HG03066 (cell line): ENCODE results near the gene GRAMD1A.
"Not testable (repeated sequence)": the region's sequence is repeated elsewhere in the genome, so short reads cannot be mapped to it uniquely, and the experiment has no call there.

ENCODE experiments used
- ATAC-seq: cut with Tn5 transposase; IDR thresholded peaks from one replicate; pipeline ENCODE4 v1.9.1; 2021; ENCODE audit warnings: low read depth; ENCODE audit not compliant: unreplicated experiment

Gene GRAMD1A

GRCh38 chr19:34975056-34975455, 25.1 kb upstream of the GRAMD1A start:
- ATAC-seq = no peak

GRCh38 chr19:34976611-34977010, 23.5 kb upstream of the GRAMD1A start:
- no peak for ATAC-seq

DNA sequence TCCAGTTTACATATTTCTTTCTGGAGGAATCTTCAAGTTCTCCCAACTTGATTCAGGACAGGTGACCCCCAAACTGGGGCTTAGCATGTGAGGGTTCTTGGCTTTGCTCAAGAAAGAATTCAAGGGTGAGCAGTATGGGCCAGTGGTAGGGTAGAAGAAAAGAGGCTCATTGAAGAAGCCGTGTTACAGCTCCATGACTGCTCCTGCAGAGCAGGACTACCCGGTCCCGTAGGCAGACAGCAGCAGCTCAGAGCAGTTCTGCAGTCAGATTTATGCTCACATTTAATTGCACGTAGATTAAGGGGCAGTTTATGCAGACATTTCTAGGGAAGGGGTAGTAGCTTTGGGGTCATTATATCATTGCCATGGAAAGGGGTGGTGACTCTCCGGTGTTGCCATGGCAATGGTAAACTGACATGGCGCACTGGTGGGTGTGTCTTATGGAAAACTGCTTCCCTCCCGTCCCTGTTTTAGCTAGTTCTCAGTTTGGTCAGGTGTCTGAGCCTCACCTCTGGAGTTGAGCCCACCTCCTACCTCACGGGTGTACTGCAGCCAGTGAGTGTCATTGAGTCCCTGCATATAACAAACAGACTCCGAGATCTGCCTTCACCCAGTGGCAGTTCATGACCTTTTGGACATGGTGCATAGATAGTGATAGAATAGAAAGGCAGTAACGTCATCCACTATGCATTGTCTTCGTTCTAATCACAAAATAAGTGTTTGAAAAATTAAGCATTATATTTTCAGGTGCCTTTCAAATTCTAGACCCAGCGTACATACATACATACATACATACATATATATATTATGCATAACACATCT, 20.1 kb upstream of the GRAMD1A start:
- no peak for ATAC-seq

- ATAC-seq = no peak
Measured at GRCh38 chr19:34982275-34982674, 17.8 kb upstream of the GRAMD1A start.

GRCh38 chr19:34983786-34984185, 16.3 kb upstream of the GRAMD1A start:
- no peak for ATAC-seq

DNA sequence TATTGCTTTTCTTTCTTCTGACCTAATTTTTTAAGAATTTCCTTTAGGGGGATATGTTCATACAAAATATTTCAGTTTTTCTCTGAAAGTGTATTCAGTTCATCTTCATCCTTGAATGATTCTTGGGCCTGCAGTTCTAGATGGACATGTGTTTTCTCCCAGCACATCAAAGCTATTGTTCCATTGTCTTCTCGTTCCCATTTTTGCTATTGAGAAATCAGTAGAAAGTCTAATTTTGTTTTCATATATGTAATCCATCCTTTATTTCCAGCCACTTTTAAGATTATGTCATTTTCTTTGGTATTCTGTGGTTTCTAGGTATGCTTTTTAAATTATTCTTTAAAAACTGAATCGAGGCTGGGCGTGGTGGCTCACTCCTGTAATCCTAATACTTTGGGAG, 15.8 kb upstream of the GRAMD1A start:
- ATAC-seq = no peak

DNA sequence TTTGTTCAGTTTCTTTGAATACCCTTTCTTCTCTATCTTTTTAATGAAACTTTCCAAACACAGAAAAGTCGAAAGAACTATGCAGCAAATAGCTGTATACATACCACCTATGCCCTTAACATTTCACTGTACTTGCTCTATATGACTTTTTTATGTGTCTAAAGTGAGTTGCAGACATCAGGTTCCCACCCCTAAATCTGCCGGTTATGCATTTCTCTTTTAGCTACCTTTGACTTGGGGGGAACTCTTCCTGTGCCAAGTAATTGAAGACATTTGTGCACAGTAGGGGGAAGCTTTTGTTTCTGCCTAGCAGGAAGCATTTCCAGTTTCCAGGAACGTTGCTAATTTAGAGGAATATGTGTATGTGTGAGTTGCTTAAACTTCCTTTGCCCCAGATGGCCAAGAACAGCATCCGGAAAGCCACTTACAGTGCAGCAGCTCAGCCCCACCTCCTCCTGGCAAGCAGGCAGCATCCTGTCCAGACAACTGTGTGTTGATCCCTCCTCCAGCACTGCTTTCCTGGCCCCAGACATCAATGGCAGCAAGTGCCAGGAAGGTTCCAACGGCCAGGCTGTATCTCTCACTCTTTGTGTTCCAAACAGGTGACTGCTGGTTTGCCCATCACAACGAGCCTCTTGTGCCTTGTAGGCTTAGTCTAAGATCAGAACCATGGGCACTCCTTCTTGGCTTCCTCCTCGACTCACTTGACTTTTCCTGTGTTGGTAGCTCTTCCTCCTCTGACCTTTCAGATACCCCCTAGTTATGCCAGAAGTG, 14.7 kb upstream of the GRAMD1A start:
- ATAC-seq = no peak

- no peak for ATAC-seq
Measured at GRCh38 chr19:34988119-34988518, 12.0 kb upstream of the GRAMD1A start.

- ATAC-seq = no peak
Measured at GRCh38 chr19:34989298-34989697, 10.8 kb upstream of the GRAMD1A start.

DNA sequence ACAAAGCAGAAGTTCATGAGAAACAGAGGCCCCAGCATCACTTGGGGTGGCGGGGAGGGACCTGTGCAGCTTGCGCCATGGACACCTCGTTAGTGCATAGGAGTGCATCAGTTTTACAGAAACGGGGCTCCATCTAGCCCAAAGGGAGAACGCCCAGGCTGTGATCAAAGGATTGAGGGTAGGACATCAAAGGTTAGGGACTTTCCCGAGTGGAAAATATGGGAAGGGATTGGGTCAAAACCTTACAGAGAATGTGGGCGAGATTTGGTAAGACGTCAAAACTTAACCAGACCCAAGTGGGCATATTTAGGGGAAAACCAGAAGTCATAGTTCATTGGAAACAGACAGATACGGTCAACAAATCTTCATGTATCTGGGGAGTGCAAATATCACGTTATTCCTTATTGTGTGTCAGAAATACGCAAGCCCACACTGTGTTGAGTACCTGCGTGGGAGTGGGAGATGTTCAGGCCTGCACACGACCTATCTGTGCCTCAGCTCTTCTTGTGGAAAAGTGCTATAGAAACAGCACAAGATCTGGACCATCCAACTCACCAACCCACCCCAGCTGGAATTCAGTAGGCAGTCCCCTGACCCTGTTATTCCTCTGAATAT, 9.4 kb upstream of the GRAMD1A start:
- no peak for ATAC-seq

DNA sequence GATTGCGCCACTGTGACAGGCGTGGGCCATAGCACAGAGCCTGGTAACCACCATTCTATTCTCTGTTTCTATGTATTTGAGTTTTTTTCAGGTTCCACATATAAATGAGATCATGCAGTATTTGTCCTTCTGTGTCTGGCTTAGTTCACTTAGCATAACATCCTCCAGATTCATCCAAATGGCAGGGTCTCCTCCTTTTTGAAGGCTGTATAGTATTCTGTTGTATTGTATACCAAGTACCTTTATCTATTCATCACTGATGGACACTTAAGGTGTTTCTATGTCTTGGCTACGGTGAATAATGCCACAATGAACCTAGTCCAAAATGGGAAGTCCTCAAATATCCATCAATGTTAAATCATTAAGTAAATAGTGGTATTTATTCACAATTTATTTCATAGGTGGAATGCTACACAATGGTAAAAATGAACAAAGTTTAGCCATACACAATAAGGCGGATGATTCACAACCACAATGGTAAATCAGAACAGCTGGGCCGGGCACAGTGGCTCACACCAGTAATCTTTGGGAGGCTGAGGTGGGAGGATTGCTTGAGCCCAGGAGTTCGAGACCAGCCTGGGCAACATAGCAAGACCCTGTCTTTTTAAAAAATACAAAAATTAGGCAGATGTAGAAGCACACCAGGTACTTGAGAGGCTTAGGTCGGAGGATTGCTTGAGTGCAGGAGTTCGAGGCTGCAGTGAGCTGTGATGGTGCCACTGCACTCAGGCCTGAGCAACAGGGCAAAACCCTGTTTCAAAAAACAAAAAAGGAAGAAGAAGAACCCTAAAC, 8.4 kb upstream of the GRAMD1A start:
- ATAC-seq = no peak

GRCh38 chr19:34992582-34992981, 7.5 kb upstream of the GRAMD1A start:
- ATAC-seq = not testable (repeated sequence)

GRCh38 chr19:34994286-34994642, 5.9 kb upstream of the GRAMD1A start:
- ATAC-seq = no peak

DNA sequence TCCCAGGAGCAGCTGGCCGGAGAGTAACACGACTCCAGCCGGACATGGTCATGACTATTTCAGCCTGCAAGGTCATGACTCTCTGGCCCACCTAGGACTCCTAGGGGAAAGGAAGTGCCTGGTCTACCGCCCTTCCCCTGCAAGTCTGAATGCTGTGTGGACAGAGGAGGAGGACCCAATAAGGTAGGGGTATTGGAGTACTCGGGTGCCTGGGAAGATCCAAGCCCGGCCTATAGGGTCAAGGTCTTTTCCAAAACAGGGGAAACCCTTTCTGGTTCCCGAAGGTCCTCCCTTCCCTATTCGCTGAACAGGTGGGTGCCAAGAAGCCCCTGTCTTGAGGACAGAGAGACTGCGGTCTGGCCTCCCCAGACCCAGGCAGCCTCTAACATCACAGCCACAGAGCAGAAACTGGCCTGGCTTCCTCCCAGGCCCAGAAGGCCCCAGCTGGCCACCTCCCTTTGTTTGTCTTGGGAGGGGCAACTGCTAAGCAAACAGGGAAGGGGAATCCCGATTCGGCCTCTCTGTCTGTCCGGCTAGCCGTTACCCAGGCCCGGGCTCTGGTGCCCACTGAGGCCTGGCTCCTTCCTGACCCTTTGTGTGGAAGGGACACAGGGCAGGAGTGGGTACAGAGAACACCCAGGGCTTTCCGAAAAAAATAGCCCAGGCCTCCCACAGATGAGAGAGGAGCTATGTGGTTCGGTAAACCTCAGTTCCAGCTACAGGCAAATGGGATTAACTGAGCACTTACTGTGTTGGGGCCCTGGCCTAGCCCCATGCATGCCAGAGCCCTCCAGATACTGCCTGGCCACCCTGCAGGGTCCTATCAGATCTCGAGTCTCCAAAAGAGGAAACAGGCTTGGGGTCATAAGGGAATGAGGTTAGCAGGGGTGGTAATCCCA, 5.2 kb upstream of the GRAMD1A start:
- no peak for ATAC-seq

GRCh38 chr19:34995551-34995950, 4.6 kb upstream of the GRAMD1A start:
- ATAC-seq = no peak

DNA sequence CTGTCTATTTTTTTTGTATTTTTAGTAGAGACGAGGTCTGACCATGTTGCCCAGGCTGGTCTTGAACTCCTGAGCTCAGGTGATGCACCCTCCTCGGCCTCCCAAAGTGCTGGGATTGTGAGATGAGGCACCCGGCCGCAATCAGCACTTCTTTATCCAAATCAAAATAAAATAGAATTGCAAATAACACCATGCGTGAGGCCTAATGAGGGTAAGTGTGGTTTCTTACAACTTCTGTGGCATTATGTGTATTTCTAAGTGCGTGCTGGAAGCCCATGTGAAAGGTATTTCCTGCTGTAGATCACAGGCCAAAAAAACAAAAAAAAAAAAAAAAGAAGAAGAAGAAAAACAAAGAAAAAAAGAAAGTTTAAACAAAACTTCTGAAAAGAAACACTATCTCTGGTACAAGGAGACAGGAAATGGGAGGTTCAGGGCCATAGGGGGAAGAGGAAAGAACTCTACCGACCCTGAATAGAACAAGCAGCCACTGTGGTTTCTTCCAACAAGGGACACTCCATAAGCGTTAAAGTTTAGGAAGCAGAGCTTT, 3.0 kb upstream of the GRAMD1A start:
- ATAC-seq = no peak

DNA sequence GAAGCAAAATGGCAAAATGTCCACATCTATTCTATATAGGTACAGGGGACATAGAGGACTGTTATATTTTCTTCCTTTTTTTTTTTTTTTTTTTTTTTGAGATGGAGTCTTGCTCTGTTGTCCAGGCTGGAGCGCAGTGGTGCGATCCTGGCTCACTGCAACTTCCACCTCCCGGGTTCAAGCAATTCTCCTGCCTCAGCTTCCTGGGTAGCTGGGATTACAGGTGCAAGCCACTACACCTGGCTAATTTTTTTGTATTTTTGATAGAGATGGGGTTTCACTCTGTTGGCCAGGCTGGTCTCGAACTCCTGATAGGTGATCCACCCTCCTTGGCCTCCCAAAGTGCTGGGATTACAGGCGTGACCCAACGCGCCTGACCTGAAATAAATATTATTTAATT, 1.9 kb upstream of the GRAMD1A start:
- ATAC-seq = not testable (repeated sequence)

DNA sequence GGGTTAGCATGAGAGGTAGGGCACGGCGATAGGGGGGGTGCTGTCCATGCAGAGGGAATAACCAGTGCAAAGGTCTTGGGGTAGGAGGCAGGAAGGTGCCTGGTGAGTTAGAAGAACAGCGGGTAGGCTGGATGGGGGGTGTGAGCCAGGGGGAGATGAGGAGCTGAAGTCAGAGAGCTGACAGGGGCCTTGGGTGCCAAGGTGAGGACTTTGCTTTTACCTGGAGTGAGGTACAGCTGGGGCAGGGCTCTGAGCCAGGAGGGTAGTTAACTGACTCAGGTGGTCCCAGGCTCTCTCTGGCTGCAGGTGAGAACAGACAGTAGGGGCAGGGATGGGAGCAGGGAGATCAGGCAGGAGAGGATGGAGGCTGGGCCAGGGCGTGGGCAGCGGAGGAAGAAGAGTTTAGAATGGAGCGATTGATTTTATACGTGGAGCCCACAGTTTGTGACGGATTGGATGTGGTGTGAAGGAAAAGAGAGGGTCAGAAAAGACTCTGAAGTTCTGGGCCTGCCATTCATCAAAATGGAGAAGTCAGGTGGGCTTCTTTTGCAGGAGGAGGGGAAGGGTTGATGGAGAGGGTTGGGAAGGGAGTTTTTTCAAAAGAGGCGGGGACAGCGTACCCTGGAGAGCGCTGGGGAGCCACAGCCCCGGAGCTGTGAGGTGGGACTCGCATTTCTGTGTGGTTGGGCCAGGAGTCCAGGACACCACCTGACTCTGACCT, 1.2 kb upstream of the GRAMD1A start:
- no peak for ATAC-seq

- no peak for ATAC-seq
Measured at GRCh38 chr19:35000338-35000646, 169 bp downstream of the GRAMD1A start.
